ENCODE measurements around the gene OLFML3. TPM values are rescaled to one million over a fixed set of nuclear protein-coding genes. Genes with fewer than 3 reads are reported as not detected.

Gene OLFML3
- total and polyA plus RNA-seq, 2 of the 13 experiments (the other 11 are each of a cell fraction or from before 2014, with no cell fraction given) = 2.0 to 5.1 TPM

DNA sequence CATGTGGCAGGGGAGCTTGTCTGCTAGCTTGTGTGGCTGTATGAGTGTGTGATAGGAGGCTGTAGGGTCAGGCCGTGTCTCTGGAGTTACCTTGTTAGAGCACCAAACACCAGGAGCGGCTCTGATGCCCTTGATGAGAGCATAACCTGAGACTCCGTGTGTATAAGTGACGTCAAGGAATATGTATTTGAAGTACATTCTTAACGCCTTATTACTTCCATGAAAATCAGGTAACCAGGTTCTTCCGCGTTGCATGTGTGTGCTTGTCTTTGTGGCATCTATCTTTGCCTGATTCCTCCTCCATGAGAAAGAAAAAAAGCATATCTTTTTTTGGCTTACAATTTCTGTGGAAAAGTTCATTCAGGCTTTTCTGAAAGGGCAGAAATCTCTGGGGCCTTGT is 4.6 kb downstream of the OLFML3 start (continued):
- TF ChIP-seq NR2F1 (CRISPR knock-in tag; IDR thresholded peaks at IDR 0.05) = no peak
- no peak for TF ChIP-seq RXRB (CRISPR knock-in tag; IDR thresholded peaks at IDR 0.05; ENCODE audit: borderline replicate concordance)
- no peak for TF ChIP-seq ARNT (IDR thresholded peaks at IDR 0.05)
- no peak for TF ChIP-seq TARDBP (CRISPR knock-in tag; IDR thresholded peaks at IDR 0.05)
- TF ChIP-seq E2F2 (CRISPR knock-in tag; IDR thresholded peaks at IDR 0.05; ENCODE audit: borderline replicate concordance) = no peak
- no peak for TF ChIP-seq CENPT (CRISPR knock-in tag; IDR thresholded peaks at IDR 0.05; ENCODE audit: low read depth)
- no peak for TF ChIP-seq CERS6 (CRISPR knock-in tag; IDR thresholded peaks at IDR 0.05)
- no peak for TF ChIP-seq MATR3 (CRISPR knock-in tag; IDR thresholded peaks at IDR 0.05)

- H2AFZ ChIP-seq (ENCODE audit: low read length) = no peak overlapping the region
- WGBS (ENCODE audit: low lambda C conversion rate) = 45% methylated on average over 4 of the region's 4 CpGs
Observed at GRCh38 chr1:113984710-113985109, 5.4 kb downstream of the OLFML3 start.

More at GRCh38 chr1:113984710-113985109, 5.4 kb downstream of the OLFML3 start:
- Histone ChIP-seq H4K20me1 (ENCODE audit: insufficient read depth, low read length) (no peaks in the 10 kb centered on the region), H3K4me1 (ENCODE audit: insufficient read depth, low read length) (peaks cover 28% of the 10 kb centered on the region), H3K4me2 (ENCODE audit: low read depth, low read length) (no peak overlapping the region), H3K79me2 (ENCODE audit: insufficient read depth, low read length) (no peaks in the 10 kb centered on the region), H3K27ac (ENCODE audit: extremely low read length, insufficient read depth, low read length) (no peak overlapping the region), H3K9me3 (ENCODE audit: low read length) (no peaks in the 10 kb centered on the region), H3K36me3 (replicated peaks in 1 of 2; ENCODE audit: control insufficient read depth in 1 of 2, insufficient read depth in 2 of 2, low read length in 2 of 2) (no peaks in the 10 kb centered on the region), H3K4me3 (replicated peaks in 1 of 3; ENCODE audit: insufficient read depth in 1 of 3, low read depth in 2 of 3, low read length in 3 of 3) (no peak overlapping the region), H3K27me3 (ENCODE audit: control insufficient read depth in 1 of 2, insufficient read depth in 2 of 2, low read length in 2 of 2) (no peaks in the 10 kb centered on the region), H3K9ac (ENCODE audit: insufficient read depth, low read depth, low read length) (no peak overlapping the region)
- no TSS peak for BruUV-seq (replicated peaks)
- POLR2A ChIA-PET = no interaction called here
- DNase-seq (ENCODE audit: low spot score) (no peak), ATAC-seq (no peak), FAIRE-seq (no peak)
- in situ Hi-C loops (cut with HindIII; ENCODE audit: extremely low pct_ligation_motif_present, low pct_unique_long_range_greater_than_20kb) (no loop called here), intact Hi-C loops (cut with micrococcal nuclease; ENCODE audit: unreplicated experiment) (no loop called here)
- CTCF ChIA-PET (ENCODE audit: low intra/inter-chr PET ratio, low total read pairs) = no interaction called here
- TF ChIP-seq, protein P1, sequence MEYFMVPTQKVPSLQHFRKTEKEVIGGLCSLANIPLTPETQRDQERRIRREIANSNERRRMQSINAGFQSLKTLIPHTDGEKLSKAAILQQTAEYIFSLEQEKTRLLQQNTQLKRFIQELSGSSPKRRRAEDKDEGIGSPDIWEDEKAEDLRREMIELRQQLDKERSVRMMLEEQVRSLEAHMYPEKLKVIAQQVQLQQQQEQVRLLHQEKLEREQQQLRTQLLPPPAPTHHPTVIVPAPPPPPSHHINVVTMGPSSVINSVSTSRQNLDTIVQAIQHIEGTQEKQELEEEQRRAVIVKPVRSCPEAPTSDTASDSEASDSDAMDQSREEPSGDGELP (IDR thresholded peaks at IDR 0.05; ENCODE audit: borderline replicate concordance, low read depth) = peak; percentile 63; the same call in 1 of the 2 replicates
- TF ChIP-seq THAP9 (CRISPR knock-in tag; IDR thresholded peaks at IDR 0.05; ENCODE audit: borderline replicate concordance) = no peak

Data from HepG2 (cell line).